SHP77 treated with DMSO at 0.1 percent for 48 hours (cell line): Measurements from ENCODE around the gene FCRL4.
A peak's percentile ranks its signal among the peaks of the same experiment; 100 is the strongest.

ENCODE experiments used
- DNase-seq: peaks from one replicate; lab custom pipeline; 2025; lab: John Stamatoyannopoulos, UW

FCRL4 gene

GRCh38 chr1:157597959-157598667, at the start of gene FCRL4:
FCRL4 (minus strand) TSS chr1:157598085; CDS start chr1:157597944, 141 bp downstream.
- DNase-seq, result no peak

- DNase-seq, result no peak
Measured at GRCh38 chr1:157646144-157646543, 48.3 kb upstream of the FCRL4 start.

DNA sequence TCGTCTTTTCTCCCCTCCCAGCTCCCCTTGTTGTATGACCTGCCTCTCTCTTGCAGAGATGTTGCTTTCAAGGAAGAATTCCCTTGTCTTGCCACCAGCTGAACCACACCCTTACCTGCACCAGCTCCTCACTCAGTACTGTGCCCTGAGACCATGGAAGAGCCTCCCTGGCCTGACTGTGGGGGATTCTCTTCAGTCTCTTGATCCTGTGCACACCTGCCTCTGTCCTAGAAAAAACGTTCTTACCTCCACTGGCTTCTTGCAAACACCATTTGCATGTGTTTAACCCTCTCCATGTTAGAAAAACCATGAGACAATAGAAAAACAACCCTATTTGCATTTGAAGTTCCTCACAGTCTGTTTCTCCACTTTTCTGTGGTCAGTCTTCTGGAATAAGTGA, 43.3 kb upstream of the FCRL4 start:
- DNase-seq, result no peak

DNA sequence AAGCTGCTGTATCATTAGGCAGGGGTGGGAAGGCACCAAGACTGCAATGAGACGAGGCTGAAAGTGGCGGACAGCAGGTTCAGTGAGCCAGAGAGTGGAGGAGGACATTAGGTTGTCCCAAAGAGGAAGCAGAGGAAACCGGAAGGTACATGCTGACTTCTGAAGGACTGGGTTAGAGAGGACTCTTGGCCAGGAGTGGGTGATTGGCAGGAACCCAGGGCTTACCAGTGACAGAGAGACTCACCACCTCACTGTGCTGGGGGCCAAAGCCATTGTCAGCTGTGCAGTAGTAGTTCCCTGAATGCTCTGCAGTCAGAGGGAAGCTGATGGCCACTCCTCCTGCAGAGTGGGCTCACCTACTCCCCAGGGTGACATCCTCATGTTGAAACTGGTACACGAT, 41.9 kb upstream of the FCRL4 start:
- DNase-seq, result no peak

DNA sequence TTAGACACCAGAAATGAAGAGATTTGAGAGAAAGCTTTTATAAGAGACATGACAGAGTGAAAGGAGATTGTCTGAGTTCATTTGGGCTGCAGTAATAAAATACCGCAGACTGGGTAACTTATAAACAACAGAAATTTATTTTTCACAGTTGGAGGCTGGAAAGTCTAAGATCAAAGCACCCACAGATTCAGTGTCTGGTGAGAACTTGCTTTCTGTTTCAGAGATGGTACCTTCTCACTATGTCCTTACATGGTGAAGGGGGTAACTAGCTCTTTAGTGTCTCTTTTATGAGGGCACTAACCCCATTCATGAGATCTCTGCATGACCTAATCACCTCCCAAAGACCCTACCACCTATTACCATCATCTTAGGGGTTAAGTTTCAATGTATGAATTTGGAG, 30.9 kb upstream of the FCRL4 start:
- no peak for DNase-seq

DNA sequence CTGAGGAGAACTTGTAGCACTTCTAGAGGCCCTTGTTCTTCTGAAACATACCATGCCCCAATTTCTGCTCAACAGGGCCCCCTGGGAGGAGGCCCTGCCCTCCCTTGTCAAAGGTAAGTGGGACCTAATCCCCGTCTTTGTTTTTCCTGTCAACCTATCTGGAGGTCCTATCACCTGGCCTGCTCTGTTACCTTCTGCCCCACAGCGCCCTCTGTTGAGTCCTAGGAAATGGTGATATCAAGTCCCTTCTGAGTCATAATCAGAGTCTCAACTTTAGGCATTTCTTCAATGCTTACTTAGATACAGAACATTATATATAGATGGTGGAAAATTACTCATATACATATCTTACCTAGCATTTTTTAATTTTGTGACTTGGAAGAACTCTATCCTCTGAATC, 28.2 kb upstream of the FCRL4 start:
- DNase-seq, result no peak

- DNase-seq, result no peak
Measured at GRCh38 chr1:157624471-157624870, 26.6 kb upstream of the FCRL4 start.

- no peak for DNase-seq
Measured at GRCh38 chr1:157622471-157622870, 24.6 kb upstream of the FCRL4 start.

GRCh38 chr1:157618190-157618589, 20.3 kb upstream of the FCRL4 start:
- DNase-seq, result no peak

GRCh38 chr1:157600236-157600635, 2.4 kb upstream of the FCRL4 start:
- DNase-seq, result no peak

DNA sequence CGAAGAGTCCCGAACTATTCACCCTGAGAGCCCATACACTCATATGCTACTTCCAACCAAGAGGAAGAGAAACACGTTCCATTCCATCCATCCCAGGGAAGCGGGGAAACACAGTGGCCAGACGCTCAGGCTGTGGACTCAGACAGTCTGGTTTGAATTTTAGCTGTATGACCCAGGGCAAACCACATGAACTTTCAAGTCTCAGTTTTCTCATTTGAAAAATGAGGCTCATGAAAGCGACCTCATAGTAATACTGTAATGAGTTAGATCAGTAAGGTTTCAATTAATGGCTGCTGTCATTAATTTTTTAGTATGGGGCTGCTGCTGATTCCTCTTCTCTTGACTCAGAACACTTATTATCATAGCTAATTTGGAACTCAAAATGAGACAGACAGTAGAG, 1.5 kb downstream of the FCRL4 start:
- no peak for DNase-seq

- DNase-seq, result no peak
Measured at GRCh38 chr1:157595356-157595755, 2.5 kb downstream of the FCRL4 start.

GRCh38 chr1:157585984-157586383, 11.9 kb downstream of the FCRL4 start:
- DNase-seq, result no peak

GRCh38 chr1:157584503-157584902, 13.4 kb downstream of the FCRL4 start:
- DNase-seq, result no peak

DNA sequence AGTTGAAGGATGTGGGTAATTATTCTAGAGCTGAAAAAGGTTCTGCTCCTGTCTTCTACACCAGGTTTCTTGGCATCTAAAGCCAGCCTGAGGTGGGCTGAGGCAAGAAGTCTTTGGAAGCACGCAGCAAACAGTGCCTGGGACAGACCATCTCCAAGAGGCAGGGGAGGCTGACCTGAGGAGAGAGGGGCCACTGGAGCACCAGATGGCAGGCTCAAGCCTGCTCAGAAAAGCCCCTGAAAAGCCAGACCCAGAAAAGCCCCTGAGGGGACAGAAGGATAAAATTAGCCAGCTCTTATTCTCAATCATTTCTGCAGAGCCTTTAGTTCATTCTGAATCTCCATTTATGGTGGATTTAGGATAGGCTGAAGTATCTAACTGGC, 17.1 kb downstream of the FCRL4 start:
- no peak for DNase-seq

DNA sequence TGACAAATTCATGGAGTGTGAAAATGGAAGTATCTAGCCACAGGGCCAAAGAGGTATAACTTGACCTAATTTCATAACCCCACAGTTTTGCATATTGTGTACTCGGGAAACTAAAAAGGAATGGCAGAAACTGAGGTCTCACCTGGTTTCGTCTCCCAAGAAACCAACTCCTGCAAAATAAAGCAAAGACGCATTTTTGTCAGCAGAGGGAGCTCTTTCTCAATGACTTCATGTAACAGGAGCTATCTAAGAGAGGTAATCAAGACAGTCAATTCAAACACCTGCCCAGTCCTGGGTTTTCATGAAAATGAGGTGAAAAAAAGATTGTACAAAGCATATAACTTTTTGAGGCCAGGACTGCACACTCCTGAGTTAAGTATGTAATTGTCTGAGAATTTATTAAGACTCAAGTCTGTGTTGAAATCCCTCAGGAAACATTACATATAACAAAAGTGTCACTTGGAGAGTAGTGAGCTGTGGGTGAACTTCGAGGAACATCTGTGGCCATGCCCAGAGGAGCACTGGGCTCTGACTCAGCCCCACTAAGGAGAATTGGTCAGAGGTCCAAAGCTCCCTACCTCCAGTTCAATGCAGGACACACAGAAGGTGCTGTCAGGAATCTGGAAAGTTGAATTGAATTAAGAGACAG, 17.6 kb downstream of the FCRL4 start:
- DNase-seq, result peak; percentile 69

DNA sequence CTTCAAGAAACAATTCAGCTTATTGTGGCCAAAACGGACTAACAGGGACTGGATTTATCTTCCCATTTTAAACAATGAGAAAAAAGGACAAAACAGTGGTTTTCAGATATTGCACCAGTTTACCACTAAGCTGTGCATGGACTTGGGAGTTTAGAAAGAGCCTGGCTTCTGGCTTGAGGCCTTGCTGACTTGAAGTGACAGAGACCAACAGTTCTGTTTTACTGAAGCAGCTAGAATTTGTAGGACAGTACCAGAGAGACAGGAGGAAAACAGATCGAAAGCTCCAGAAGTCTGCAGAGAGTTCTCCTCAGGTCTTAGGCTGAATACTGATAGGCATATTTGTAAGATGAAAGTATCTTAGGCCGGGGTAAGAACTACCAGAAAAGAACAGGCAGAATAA, 20.5 kb downstream of the FCRL4 start:
- no peak for DNase-seq

DNA sequence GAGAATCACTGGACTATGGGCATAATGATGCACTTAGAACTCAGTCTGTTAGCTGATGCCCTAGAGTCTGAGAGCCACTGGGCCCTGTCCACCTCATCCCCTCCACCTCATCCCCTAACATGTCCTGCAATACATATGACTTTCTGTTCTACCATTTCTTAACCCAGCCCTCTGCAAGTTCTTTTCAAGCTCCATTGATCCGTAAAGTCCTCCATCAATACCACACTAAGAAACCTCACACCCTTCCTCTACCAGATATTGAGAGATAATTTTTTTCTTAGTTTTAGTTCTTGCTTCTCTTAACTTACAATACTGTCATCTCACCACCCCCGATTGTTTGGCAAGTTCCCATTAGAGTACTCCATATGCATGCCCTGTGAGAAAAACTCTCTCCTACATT, 22.1 kb downstream of the FCRL4 start:
- DNase-seq, result no peak

DNA sequence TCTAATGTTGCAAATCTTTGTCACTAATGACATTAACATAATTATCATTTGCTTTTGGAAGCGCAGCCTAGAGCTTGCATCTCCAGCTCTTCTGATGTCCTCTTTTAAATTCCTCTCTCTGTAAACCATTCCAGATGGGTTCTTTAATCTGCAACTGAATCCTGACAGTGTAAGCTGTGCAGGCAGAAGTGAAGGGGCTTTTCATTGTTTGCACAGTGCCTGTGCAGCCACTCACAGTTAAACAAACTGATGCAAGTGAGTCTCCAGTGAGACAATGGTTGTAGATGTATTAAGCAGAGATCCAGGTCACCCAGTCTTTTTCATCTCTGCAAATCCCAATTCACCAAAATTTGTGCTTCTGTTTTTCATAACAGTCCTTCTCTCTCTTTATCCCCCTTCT, 23.0 kb downstream of the FCRL4 start:
- peak; percentile 29 for DNase-seq

- no peak for DNase-seq
Measured at GRCh38 chr1:157566484-157567300, 31.2 kb downstream of the FCRL4 start.

DNA sequence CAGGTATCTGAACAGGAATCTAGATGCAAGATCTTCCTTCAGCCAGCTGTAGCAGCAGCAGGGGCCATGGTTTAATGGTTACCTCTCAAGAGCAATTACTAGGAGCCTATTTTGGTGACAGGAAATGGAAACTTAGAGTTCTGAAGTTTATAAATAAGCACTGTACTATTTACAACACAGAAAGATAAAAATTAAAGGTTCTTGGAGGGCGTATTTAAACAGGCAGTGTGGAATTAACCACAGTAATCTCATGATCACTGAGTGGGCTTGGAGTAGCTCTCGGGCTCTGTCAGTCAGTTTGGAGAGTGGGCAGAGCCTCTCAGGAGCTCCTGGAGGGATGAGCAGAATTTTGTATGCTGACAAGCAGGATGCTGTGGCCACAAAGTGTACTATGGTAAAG, 35.4 kb downstream of the FCRL4 start:
- no peak for DNase-seq

DNA sequence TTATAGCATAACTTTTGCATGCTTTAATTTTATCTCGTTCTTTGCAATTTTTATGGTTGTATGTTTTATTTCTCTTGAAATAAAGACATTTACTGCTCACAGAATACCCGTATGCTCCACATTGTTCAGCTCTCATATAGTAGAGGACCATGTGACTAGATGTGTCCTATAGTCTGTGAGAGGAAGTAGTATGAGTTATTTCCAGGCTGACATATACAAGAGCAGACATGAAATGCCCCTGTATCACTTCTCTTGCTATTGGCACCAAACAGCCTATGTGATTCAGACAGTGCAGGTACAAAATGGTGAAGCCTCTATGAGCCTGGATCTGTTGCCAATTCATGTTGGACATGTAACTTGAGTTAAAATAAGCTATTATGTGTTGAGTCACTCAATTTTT, 39.8 kb downstream of the FCRL4 start:
- DNase-seq, result no peak
